Measurements from ENCODE around the gene TRAP1.
"Not testable (repeated sequence)": the region's sequence is repeated elsewhere in the genome, so short reads cannot be mapped to it uniquely, and the experiment has no call there.

TRAP1 gene

GRCh38 chr16:3670711-3671110 lies 46.6 kb downstream of the TRAP1 start:
- no peak for FAIRE-seq

GRCh38 chr16:3669082-3669481 lies 48.2 kb downstream of the TRAP1 start:
- no peak for FAIRE-seq

GRCh38 chr16:3668626-3669025 lies 48.7 kb downstream of the TRAP1 start:
- no peak for FAIRE-seq

GRCh38 chr16:3665508-3665907 lies 51.8 kb downstream of the TRAP1 start:
- FAIRE-seq = no peak

GRCh38 chr16:3664187-3664896 lies 53.0 kb downstream of the TRAP1 start:
- FAIRE-seq = no peak

- FAIRE-seq = no peak
Observed at GRCh38 chr16:3662601-3663000, 54.7 kb downstream of the TRAP1 start.

GRCh38 chr16:3661922-3662321 lies 55.4 kb downstream of the TRAP1 start:
- no peak for FAIRE-seq

- no peak for FAIRE-seq
Observed at GRCh38 chr16:3661311-3661710, 56.0 kb downstream of the TRAP1 start.

- no peak for FAIRE-seq
Observed at GRCh38 chr16:3659251-3659650, 58.1 kb downstream of the TRAP1 start.

GRCh38 chr16:3656491-3657468 lies 60.5 kb downstream of the TRAP1 start:
- FAIRE-seq = no peak

GRCh38 chr16:3656160-3656490 lies 61.2 kb downstream of the TRAP1 start:
- not testable (repeated sequence) for FAIRE-seq

- FAIRE-seq = no peak
Observed at GRCh38 chr16:3655396-3656159, 61.7 kb downstream of the TRAP1 start.

- FAIRE-seq = no peak
Observed at GRCh38 chr16:3655030-3655395, 62.3 kb downstream of the TRAP1 start.

GRCh38 chr16:3654249-3654991 lies 62.9 kb downstream of the TRAP1 start, which contains the start of gene DNASE1:
DNASE1 (plus strand) TSS chr16:3654691; CDS start chr16:3655374, 683 bp downstream.
- FAIRE-seq = no peak

GRCh38 chr16:3652373-3653195 lies 64.7 kb downstream of the TRAP1 start:
- FAIRE-seq = no peak

- no peak for FAIRE-seq
Observed at GRCh38 chr16:3651461-3652372, 65.6 kb downstream of the TRAP1 start.

- FAIRE-seq = no peak
Observed at GRCh38 chr16:3650631-3651265, 66.6 kb downstream of the TRAP1 start.

- FAIRE-seq = no peak
Observed at GRCh38 chr16:3646348-3646920, 70.9 kb downstream of the TRAP1 start.

- FAIRE-seq = no peak
Observed at GRCh38 chr16:3645504-3646347, 71.6 kb downstream of the TRAP1 start.

Data from A204.1 (cell line).